ENCODE measurements around the gene HRAS.
A peak's percentile ranks its signal among the peaks of the same experiment; 100 is the strongest.

HRAS gene

DNA sequence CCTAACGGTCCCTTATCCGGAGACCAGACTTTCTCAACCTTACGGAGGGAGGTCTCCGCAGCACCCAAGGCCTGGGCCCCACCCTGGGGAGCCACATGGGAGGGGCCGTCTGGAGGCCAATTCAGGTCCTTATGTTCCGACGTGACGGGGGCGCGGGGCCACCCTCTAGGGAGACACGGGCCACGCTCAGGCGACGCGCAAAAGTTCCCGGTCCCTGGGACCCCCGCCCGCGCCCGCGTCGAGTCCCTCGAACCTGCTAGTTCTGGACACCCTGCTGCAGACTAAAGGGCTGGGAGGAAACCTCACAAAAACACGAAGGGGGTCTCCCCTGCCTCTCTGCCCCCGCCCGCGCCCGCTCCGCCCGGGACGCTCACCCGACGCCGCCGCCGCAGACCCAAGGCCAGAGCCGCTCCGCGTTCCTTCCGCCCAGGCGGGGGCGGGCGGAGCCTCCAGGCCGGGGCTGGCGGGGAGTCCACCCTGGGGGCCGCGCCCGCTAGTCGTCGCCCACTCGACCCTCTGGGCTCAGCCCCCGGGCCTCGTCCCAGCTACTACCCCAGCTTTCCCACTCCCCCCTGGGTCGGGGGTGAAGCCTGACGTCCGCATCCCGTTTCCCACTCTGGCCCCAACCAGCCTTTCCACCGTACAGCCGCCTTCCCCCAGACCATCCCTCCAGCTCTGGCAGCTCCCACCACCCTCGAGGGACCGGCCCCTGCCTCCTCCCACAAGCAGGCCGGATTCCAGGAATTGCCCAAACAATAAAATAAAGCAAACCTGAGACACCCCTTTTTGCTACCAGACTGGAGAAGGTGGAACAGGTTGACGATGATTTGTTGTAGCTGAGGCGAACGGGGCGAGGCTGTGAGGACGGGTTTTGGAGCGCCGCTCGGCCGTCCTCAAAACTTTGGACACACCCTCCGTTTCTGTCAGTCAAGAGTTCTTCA is 31.1 kb downstream of the HRAS start:
- peak overlapping the region; percentile 66 for H3K4me3 ChIP-seq (ENCODE audit: low read length)
- H3K9ac ChIP-seq (ENCODE audit: low read length): peak overlapping the region; percentile 32
- peaks cover 19% of the 10 kb centered on the region for H3K36me3 ChIP-seq (ENCODE audit: control insufficient read depth, insufficient read depth, low read length)
- peaks cover 16% of the 10 kb centered on the region for H3K4me1 ChIP-seq (ENCODE audit: control insufficient read depth, insufficient read depth, low read length)
- H3K27ac ChIP-seq (ENCODE audit: low read depth, low read length): peak overlapping the region; percentile 56
- no peaks in the 10 kb centered on the region for H3K27me3 ChIP-seq (ENCODE audit: control insufficient read depth, insufficient read depth, low read length)

GRCh38 chr11:503179-503981 is 32.0 kb downstream of the HRAS start:
- Histone ChIP-seq H3K36me3 (ENCODE audit: control insufficient read depth, insufficient read depth, low read length) (peaks cover 24% of the 10 kb centered on the region), H3K9ac (ENCODE audit: low read length) (no peak overlapping the region), H3K4me1 (ENCODE audit: control insufficient read depth, insufficient read depth, low read length) (peaks cover 16% of the 10 kb centered on the region), H3K27ac (ENCODE audit: low read depth, low read length) (peak overlapping the region; percentile 56), H3K4me3 (ENCODE audit: low read length) (peak overlapping the region; percentile 66), H3K27me3 (ENCODE audit: control insufficient read depth, insufficient read depth, low read length) (no peaks in the 10 kb centered on the region)

GRCh38 chr11:502288-503178 is 32.8 kb downstream of the HRAS start:
- Histone ChIP-seq H3K27me3 (ENCODE audit: control insufficient read depth, insufficient read depth, low read length) (no peaks in the 10 kb centered on the region), H3K4me1 (ENCODE audit: control insufficient read depth, insufficient read depth, low read length) (peaks cover 13% of the 10 kb centered on the region), H3K36me3 (ENCODE audit: control insufficient read depth, insufficient read depth, low read length) (peaks cover 27% of the 10 kb centered on the region), H3K9ac (ENCODE audit: low read length) (no peak overlapping the region), H3K4me3 (ENCODE audit: low read length) (no peak overlapping the region), H3K27ac (ENCODE audit: low read depth, low read length) (no peak overlapping the region)

GRCh38 chr11:501683-502287 is 33.6 kb downstream of the HRAS start:
- no peak overlapping the region for H3K9ac ChIP-seq (ENCODE audit: low read length)
- peaks cover 13% of the 10 kb centered on the region for H3K4me1 ChIP-seq (ENCODE audit: control insufficient read depth, insufficient read depth, low read length)
- H3K36me3 ChIP-seq (ENCODE audit: control insufficient read depth, insufficient read depth, low read length): peaks cover 35% of the 10 kb centered on the region
- no peak overlapping the region for H3K4me3 ChIP-seq (ENCODE audit: low read length)
- no peak overlapping the region for H3K27ac ChIP-seq (ENCODE audit: low read depth, low read length)
- no peaks in the 10 kb centered on the region for H3K27me3 ChIP-seq (ENCODE audit: control insufficient read depth, insufficient read depth, low read length)

- H3K9ac ChIP-seq (ENCODE audit: low read length): no peak overlapping the region
- H3K4me3 ChIP-seq (ENCODE audit: low read length): no peak overlapping the region
- peaks cover 13% of the 10 kb centered on the region for H3K4me1 ChIP-seq (ENCODE audit: control insufficient read depth, insufficient read depth, low read length)
- no peak overlapping the region for H3K27ac ChIP-seq (ENCODE audit: low read depth, low read length)
- no peaks in the 10 kb centered on the region for H3K27me3 ChIP-seq (ENCODE audit: control insufficient read depth, insufficient read depth, low read length)
- H3K36me3 ChIP-seq (ENCODE audit: control insufficient read depth, insufficient read depth, low read length): peaks cover 38% of the 10 kb centered on the region
These were observed 34.2 kb downstream of the HRAS start for GRCh38 chr11:501001-501682.

- H3K27ac ChIP-seq (ENCODE audit: low read depth, low read length): no peak overlapping the region
- H3K4me1 ChIP-seq (ENCODE audit: control insufficient read depth, insufficient read depth, low read length): peaks cover 2% of the 10 kb centered on the region
- no peaks in the 10 kb centered on the region for H3K27me3 ChIP-seq (ENCODE audit: control insufficient read depth, insufficient read depth, low read length)
These were observed 35.9 kb downstream of the HRAS start for GRCh38 chr11:499201-500076.

DNA sequence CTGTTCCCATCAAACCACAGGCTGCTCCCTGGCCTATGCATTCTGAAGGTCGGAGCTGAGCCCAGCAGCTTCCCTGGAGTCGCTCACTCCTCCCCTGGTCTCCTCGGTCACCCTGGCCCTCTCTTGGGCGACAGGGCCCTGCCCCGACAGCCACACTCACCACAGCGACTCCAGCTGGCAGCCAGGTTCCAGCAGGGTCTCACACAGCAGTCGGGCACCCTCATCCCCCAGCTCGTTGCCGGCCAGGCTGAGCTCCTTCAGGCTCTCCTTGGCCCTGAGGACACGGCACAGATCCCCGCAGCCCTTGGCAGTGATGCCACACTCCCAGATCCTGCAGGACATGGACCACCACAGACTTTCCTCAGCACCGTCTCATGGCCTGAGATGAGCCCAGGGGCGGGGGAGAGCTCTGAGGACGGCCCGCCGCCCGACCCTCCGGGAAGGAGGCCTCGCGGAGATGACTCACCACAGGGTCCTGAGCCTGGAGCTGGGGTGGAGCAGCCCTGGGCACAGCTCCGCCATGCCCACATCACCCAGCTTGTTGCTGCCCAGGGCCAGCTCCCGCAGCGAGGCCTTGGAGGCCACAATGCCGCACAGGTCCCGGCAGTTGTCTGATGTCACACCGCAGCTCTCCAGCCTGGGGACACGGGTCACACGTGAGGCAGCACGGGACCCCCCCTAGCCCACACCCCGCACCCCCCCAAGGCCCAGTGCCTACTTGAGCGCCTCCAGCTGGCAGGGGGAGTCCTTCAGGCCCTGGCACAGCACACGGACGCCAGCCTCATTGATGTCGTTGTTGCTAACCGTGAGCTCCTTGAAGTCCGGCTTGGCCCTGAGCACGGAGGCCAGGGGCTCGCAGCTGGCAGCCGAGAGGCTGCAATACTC is 36.8 kb downstream of the HRAS start:
- Histone ChIP-seq H3K27ac (ENCODE audit: low read depth, low read length) (no peak overlapping the region), H3K36me3 (ENCODE audit: control insufficient read depth, insufficient read depth, low read length) (peaks cover 40% of the 10 kb centered on the region)

More at GRCh38 chr11:499201-500076, 35.9 kb downstream of the HRAS start:
- Histone ChIP-seq H3K9ac (ENCODE audit: low read length) (no peak overlapping the region), H3K36me3 (ENCODE audit: control insufficient read depth, insufficient read depth, low read length) (peaks cover 40% of the 10 kb centered on the region), H3K4me3 (ENCODE audit: low read length) (no peak overlapping the region)

DNA sequence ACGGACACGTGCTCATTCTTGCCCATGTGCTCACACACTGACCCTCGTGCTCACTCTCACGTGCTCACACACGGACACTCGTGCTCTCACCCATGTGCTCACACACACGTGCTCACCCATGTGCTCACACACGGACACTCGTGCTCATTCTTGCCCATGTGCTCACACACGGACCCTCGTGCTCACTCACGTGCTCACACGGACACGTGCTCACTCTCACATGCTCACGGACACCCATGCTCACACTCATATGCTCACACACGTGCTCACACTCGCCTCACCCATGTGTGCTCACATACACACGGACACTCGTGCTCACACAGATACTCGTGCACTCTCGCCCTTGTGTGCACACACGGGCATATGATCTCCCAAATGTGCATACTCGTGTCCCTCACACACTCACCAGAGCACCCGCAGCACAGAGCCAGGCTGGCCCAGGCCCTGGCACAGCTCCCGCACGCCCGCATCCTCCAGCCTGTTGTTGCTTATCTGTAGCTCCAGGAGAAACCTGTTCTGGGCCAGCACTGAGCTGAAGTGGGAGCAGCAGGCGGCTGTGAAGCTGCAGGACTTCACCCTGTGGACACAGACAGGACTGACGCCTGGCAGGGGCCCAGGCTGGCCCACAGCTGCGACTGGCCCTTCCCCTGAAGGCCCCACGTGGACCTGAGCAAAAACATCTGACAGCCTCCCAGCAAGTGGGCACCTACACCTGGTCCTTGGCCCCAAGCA is 37.6 kb downstream of the HRAS start:
- H3K27me3 ChIP-seq (ENCODE audit: control insufficient read depth, insufficient read depth, low read length): no peaks in the 10 kb centered on the region
- no peak overlapping the region for H3K27ac ChIP-seq (ENCODE audit: low read depth, low read length)
- H3K4me1 ChIP-seq (ENCODE audit: control insufficient read depth, insufficient read depth, low read length): no peaks in the 10 kb centered on the region
- no peak overlapping the region for H3K4me3 ChIP-seq (ENCODE audit: low read length)
- peaks cover 40% of the 10 kb centered on the region for H3K36me3 ChIP-seq (ENCODE audit: control insufficient read depth, insufficient read depth, low read length)
- no peak overlapping the region for H3K9ac ChIP-seq (ENCODE audit: low read length)

More for the DNA sequence above, 36.8 kb downstream of the HRAS start:
- no peak overlapping the region for H3K9ac ChIP-seq (ENCODE audit: low read length)
- no peaks in the 10 kb centered on the region for H3K27me3 ChIP-seq (ENCODE audit: control insufficient read depth, insufficient read depth, low read length)
- H3K4me1 ChIP-seq (ENCODE audit: control insufficient read depth, insufficient read depth, low read length): no peaks in the 10 kb centered on the region
- H3K4me3 ChIP-seq (ENCODE audit: low read length): no peak overlapping the region

GRCh38 chr11:496834-497564 is 38.4 kb downstream of the HRAS start:
- no peak overlapping the region for H3K27ac ChIP-seq (ENCODE audit: low read depth, low read length)
- peaks cover 40% of the 10 kb centered on the region for H3K36me3 ChIP-seq (ENCODE audit: control insufficient read depth, insufficient read depth, low read length)
- H3K9ac ChIP-seq (ENCODE audit: low read length): no peak overlapping the region
- H3K4me3 ChIP-seq (ENCODE audit: low read length): no peak overlapping the region
- no peaks in the 10 kb centered on the region for H3K27me3 ChIP-seq (ENCODE audit: control insufficient read depth, insufficient read depth, low read length)
- no peaks in the 10 kb centered on the region for H3K4me1 ChIP-seq (ENCODE audit: control insufficient read depth, insufficient read depth, low read length)

All from rectal smooth muscle tissue (tissue), 1 donor.